ENCODE results near the gene MYRFL. TPM values are rescaled to one million over a fixed set of nuclear protein-coding genes. Genes with fewer than 3 reads are reported as not detected.

Gene MYRFL
- total RNA-seq, 1 donor from 2014 or later = not detected

DNA sequence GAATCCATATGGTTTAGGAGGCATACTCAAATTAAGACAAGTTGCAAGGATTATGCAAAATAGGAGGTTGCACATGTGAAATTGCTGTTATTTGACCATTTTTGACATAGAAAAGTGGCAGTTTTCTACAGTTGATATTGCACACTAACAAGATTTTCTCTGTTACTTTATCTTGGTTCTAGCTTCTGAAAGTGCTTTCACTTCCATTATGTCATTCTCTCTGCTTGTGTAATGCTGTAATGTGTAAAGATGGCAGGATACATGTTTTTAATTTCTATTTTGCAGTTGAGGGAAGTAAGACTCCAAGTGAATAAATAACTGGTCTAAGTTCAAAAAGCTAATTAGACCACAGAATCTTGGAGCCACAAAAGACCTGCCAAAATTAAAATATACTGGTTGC lies 60.6 kb downstream of the MYRFL start:
- Mint-ChIP-seq H3K36me3 (ENCODE audit: low read depth) (no peaks in the 10 kb centered on the region), H3K4me1 (no peaks in the 10 kb centered on the region), H3K27me3 (no peaks in the 10 kb centered on the region), H3K27ac (no peak overlapping the region), H3K9me3 (no peaks in the 10 kb centered on the region), H3K4me3 (no peak overlapping the region)
- intact Hi-C loops (cut with micrococcal nuclease) = no loop called here
- DNase-seq (no peak), ATAC-seq (ENCODE audit: low read depth) (no peak)
- TF ChIP-seq, protein P1, sequence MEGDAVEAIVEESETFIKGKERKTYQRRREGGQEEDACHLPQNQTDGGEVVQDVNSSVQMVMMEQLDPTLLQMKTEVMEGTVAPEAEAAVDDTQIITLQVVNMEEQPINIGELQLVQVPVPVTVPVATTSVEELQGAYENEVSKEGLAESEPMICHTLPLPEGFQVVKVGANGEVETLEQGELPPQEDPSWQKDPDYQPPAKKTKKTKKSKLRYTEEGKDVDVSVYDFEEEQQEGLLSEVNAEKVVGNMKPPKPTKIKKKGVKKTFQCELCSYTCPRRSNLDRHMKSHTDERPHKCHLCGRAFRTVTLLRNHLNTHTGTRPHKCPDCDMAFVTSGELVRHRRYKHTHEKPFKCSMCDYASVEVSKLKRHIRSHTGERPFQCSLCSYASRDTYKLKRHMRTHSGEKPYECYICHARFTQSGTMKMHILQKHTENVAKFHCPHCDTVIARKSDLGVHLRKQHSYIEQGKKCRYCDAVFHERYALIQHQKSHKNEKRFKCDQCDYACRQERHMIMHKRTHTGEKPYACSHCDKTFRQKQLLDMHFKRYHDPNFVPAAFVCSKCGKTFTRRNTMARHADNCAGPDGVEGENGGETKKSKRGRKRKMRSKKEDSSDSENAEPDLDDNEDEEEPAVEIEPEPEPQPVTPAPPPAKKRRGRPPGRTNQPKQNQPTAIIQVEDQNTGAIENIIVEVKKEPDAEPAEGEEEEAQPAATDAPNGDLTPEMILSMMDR (IDR thresholded peaks at IDR 0.05) = no peak
- CTCF ChIA-PET = interaction anchor here (1.0 to 2.7 kb wide), 3 partner anchors 15 to 691 kb away, joined by 3 to 10 read pairs (median 8); no protein-coding TSS in a partner anchor
- POLR2A ChIA-PET = no interaction called here

DNA sequence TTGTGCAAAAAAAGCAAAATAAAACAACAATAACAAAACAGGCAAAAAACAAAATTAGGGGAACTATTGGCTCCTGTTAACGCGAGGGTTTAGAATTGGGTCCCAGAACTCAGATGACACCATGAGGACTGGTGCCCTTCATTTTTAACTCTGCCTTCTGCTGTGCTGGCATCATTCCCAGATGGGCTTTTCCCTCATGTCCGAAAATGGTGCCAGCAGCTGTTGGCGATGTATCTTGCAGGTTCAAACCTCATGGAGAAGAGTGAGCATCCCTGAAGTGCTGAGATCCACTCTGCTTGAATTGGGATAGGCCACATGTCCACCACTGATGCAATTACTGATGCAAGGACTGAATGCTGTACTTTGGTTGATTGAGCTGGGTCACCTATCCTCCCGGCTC lies 61.1 kb downstream of the MYRFL start:
- Mint-ChIP-seq H3K36me3 (ENCODE audit: low read depth) (no peaks in the 10 kb centered on the region), H3K4me3 (no peak overlapping the region), H3K27ac (no peak overlapping the region), H3K27me3 (no peaks in the 10 kb centered on the region), H3K4me1 (no peaks in the 10 kb centered on the region), H3K9me3 (no peaks in the 10 kb centered on the region)
- TF ChIP-seq, protein P1 (IDR thresholded peaks at IDR 0.05) = no peak
- DNase-seq (no peak), ATAC-seq (ENCODE audit: low read depth) (no peak)
- ChIA-PET CTCF (interaction anchor here (1.9 to 2.7 kb wide), 3 partner anchors 8 to 691 kb away, joined by 4 to 10 read pairs (median 8); no protein-coding TSS in a partner anchor), POLR2A (no interaction called here)
- intact Hi-C loops (cut with micrococcal nuclease) = no loop called here

DNA sequence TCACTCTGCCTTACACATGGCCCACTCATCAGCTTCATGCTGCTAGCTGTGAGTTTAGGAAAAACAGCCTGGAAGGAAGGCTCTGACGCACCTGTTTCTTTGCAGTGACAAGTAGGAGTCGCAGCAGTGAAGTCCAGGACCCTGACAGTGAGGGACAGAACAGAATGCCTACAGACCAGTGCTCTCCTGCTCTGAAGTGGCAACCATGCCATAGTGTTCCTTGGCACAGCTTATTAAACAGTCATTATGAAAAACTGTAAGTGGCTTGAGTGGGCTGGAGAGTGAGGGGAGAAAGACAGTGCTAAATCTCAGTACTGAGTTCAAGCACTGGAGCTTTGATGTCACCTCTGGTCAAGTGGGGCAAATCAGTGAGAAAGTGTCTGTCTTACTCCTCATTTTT lies 61.7 kb downstream of the MYRFL start:
- TF ChIP-seq, protein P1 (IDR thresholded peaks at IDR 0.05) = no peak
- H3K27ac Mint-ChIP-seq = no peak overlapping the region
- H3K4me1 Mint-ChIP-seq = no peaks in the 10 kb centered on the region
- intact Hi-C loops (cut with micrococcal nuclease) = no loop called here
- no peaks in the 10 kb centered on the region for H3K27me3 Mint-ChIP-seq
- no peak for ATAC-seq (ENCODE audit: low read depth)
- DNase-seq = no peak
- ChIA-PET CTCF (interaction anchor here (2.0 to 2.7 kb wide), 2 partner anchors 9 to 690 kb away, joined by 4 to 10 read pairs; no protein-coding TSS in a partner anchor), POLR2A (no interaction called here)
- no peak overlapping the region for H3K4me3 Mint-ChIP-seq
- no peaks in the 10 kb centered on the region for H3K36me3 Mint-ChIP-seq (ENCODE audit: low read depth)
- no peaks in the 10 kb centered on the region for H3K9me3 Mint-ChIP-seq

DNA sequence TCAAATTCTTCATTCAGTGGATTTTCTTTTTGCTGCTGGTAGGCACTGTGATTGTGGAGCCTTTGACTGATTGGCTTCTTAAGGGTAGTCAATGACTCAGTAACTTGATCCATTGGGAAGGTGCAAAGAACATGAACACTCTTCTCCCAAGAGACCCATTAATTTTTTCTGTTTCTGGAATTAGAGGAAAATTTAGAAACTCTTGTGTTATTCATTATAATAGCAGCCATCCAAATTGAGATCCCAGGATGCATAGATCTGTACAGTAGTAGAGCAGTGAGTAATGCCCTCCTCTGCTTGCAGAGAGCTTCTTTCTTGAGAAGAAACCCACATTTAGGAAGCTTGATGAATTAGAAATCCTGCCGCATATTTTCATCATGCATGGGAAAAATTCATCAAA lies 63.9 kb downstream of the MYRFL start:
- H3K27ac Mint-ChIP-seq = no peak overlapping the region
- no peak for ATAC-seq (ENCODE audit: low read depth)
- intact Hi-C loops (cut with micrococcal nuclease) = no loop called here
- no peaks in the 10 kb centered on the region for H3K36me3 Mint-ChIP-seq (ENCODE audit: low read depth)
- H3K4me1 Mint-ChIP-seq = no peaks in the 10 kb centered on the region
- DNase-seq = no peak
- ChIA-PET CTCF (interaction anchor here (1.0 kb wide), 1 partner anchor 12 kb away, joined by 4 read pairs; no protein-coding TSS in a partner anchor), POLR2A (no interaction called here)
- H3K4me3 Mint-ChIP-seq = no peak overlapping the region
- no peaks in the 10 kb centered on the region for H3K9me3 Mint-ChIP-seq
- H3K27me3 Mint-ChIP-seq = no peaks in the 10 kb centered on the region
- TF ChIP-seq, protein P1 (IDR thresholded peaks at IDR 0.05) = no peak

DNA sequence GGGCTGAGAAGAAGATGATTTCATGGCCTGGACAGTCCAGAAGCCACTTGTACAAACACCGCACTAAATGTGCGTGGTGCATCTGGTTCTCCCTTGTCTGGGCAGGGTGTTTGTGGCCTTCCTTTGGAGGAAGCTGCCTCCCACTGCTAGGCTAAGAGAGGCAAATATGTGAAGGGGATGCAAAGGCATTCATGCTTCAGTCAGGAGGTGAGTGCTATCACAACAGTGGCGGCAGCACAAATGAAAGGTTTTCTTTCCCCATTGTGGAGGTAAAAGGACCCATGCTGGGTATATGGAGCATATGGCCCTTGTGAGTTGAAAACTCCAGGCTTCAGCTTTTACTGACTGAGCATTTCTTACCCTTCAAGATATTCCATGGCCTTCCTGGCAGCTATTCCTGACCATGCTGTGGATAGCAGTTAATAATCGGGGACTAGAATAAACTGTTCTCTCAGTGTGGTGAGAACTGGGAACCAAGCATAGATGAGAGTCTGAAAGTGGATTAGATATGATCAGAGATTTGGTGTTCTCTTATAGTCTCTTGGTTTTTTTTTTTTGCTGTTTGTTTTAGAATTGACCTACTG lies 69.9 kb downstream of the MYRFL start:
- Mint-ChIP-seq H3K9me3 (no peaks in the 10 kb centered on the region), H3K27ac (no peak overlapping the region), H3K36me3 (ENCODE audit: low read depth) (no peaks in the 10 kb centered on the region), H3K27me3 (peaks cover 2% of the 10 kb centered on the region), H3K4me1 (no peaks in the 10 kb centered on the region), H3K4me3 (no peak overlapping the region)
- TF ChIP-seq, protein P1 (IDR thresholded peaks at IDR 0.05) = no peak
- POLR2A ChIA-PET = no interaction called here
- CTCF ChIA-PET = no interaction called here
- no peak for ATAC-seq (ENCODE audit: low read depth)
- no peak for DNase-seq
- intact Hi-C loops (cut with micrococcal nuclease) = no loop called here
